Body of pancreas (tissue), 4 donors: ENCODE results near the gene TSPAN33. TPM values are rescaled to one million over a fixed set of nuclear protein-coding genes. Genes with fewer than 3 reads are reported as not detected.

Experiments
- ATAC-seq: fragments of 150-250 bp; one replicate; pipeline ENCODE4 v1.9.1; 2016
- DNase-seq, 4 donors: peaks; one replicate each; pipeline ENCODE4 v3.0.0-alpha.2; 2019
- H3K27ac ChIP-seq, 4 donors: fragments of 200-600 bp; sonication (generic); 1 replicate in 3 of 4; 2 replicates in 1 of 4; pipeline versions ENCODE4 v1.5.1 to v1.6.1; 2016 to 2019; ENCODE audit warnings: mild to moderate bottlenecking in 1 of 4, mixed read lengths in 1 of 4, moderate library complexity in 1 of 4
- H3K27me3 ChIP-seq, 2 donors: fragments of 200-600 bp; sonication (generic); one replicate each; pipeline ENCODE4 v1.6.0; 2016; ENCODE audit warnings: mild to moderate bottlenecking in 1 of 2
- H3K36me3 ChIP-seq, 2 donors: fragments of 200-600 bp; sonication (generic); replicated peaks in 1 of 2; 2 replicates each; pipeline ENCODE4 v1.5.1; 2016; ENCODE audit warnings: low read depth in 2 of 2; ENCODE audit not compliant: insufficient read depth in 1 of 2
- H3K4me1 ChIP-seq: fragments of 200-600 bp; sonication (generic); one replicate; pipeline ENCODE4 v1.6.0; 2016
- H3K4me3 ChIP-seq, 2 donors: fragments of 200-600 bp; sonication (generic); 1 replicate in 1 of 2; 2 replicates in 1 of 2; pipeline ENCODE4 v1.5.1; 2016 to 2019
- H3K9me3 ChIP-seq, 3 donors: fragments of 200-600 bp; sonication (generic); 1 replicate in 2 of 3; 2 replicates in 1 of 3; pipeline ENCODE4 v1.5.1; 2016
- POLR2A ChIP-seq, 3 donors: fragments of 450-650 bp; IDR thresholded peaks; one replicate each; pipeline ENCODE4 v1.6.1; 2016; ENCODE audit warnings: antibody characterized with exemption in 3 of 3, mild to moderate bottlenecking in 2 of 3
- WGBS, 2 donors: methylation state at CpG; one replicate each; pipeline ENCODE4 v1.1.5; 2017; 5-methylcytosine and 5-hydroxymethylcytosine counted together
- intact Hi-C: fragments of 100-400 bp; cut with DNase I; formaldehyde crosslinking; loops from one replicate; pipeline ENCODE4 v1.15.1; 2023
- total RNA-seq, 2 donors: library from RNA; depleted of rRNA; stranded (reverse); fragments of >200 nt; gene quantifications; one replicate each; pipeline ENCODE4 v1.1.0, GENCODE V29; 2016
- TF ChIP-seq, protein P1 (sequence below), 7 experiments: fragments of 450-650 bp in 4 of 7; fragments of 200-600 bp in 3 of 7; sonication (generic) in 3 of 7; IDR thresholded peaks; one replicate each; pipeline ENCODE4 v1.5.1; 2016 to 2019; ENCODE audit warnings: antibody characterized with exemption in 7 of 7

Gene TSPAN33
- total RNA-seq, 2 donors from 2014 or later = 12.5 to 17.1 TPM

DNA sequence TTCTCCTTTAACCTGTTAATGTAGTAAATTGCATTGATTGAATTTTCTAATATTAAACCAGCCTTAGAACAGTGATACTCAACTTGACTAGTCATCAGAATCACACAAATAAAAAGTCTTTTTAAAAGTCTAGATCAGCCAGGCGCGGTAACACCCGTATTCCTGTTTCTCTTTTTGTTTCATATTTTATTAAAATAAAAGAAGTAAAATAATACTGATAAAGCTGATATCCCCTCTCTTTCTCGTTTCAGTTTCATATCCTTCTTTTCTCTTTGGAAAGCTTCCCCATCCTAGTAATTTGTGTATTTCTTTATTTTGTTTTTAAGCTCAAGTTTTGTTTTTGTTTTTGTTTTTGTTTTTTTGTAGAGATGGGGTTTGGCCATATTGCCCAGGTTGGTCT lies 53.3 kb downstream of the TSPAN33 start:
- 68 to 87% methylated on average over 4 of the region's 4 CpGs for WGBS, 2 donors

DNA sequence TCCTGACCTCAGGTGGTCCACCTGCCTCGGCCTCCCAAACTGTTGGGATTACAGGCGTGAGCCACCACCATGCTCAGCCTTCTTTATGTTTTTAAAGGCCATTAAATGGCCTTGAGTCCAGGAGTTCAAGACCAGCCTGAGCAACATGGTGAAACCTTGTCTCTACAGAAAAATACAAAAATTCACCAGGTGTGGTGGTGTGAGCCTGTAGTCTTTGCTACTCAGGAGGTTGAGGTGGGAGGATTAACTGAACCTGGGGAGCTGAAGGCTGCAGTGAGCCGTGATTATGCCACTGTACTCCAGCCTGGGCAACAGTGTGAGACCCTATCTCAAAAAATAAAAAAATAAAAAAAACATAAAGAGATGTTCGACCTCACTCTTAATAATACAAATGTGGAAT lies 54.9 kb downstream of the TSPAN33 start:
- DNase-seq = no peak
- intact Hi-C loops = no loop called here
- Histone ChIP-seq H3K27me3 (no peaks in the 10 kb centered on the region), H3K36me3 (no peaks in the 10 kb centered on the region), H3K9me3 (no peaks in the 10 kb centered on the region), H3K4me3 (no peak overlapping the region), H3K27ac (no peak overlapping the region), H3K4me1 (no peaks in the 10 kb centered on the region)
- ATAC-seq = no peak
- 93 to 95% methylated on average over 4 of the region's 4 CpGs for WGBS, 2 donors
- TF ChIP-seq POLR2A (IDR thresholded peaks at IDR 0.05) = no peak
- TF ChIP-seq, protein P1, sequence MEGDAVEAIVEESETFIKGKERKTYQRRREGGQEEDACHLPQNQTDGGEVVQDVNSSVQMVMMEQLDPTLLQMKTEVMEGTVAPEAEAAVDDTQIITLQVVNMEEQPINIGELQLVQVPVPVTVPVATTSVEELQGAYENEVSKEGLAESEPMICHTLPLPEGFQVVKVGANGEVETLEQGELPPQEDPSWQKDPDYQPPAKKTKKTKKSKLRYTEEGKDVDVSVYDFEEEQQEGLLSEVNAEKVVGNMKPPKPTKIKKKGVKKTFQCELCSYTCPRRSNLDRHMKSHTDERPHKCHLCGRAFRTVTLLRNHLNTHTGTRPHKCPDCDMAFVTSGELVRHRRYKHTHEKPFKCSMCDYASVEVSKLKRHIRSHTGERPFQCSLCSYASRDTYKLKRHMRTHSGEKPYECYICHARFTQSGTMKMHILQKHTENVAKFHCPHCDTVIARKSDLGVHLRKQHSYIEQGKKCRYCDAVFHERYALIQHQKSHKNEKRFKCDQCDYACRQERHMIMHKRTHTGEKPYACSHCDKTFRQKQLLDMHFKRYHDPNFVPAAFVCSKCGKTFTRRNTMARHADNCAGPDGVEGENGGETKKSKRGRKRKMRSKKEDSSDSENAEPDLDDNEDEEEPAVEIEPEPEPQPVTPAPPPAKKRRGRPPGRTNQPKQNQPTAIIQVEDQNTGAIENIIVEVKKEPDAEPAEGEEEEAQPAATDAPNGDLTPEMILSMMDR (IDR thresholded peaks at IDR 0.05) = no peak

More for the DNA sequence above, 53.3 kb downstream of the TSPAN33 start:
- TF ChIP-seq POLR2A (IDR thresholded peaks at IDR 0.05) = no peak
- TF ChIP-seq, protein P1 (IDR thresholded peaks at IDR 0.05) = no peak
- DNase-seq = no peak
- Histone ChIP-seq H3K4me1 (no peaks in the 10 kb centered on the region), H3K36me3 (no peaks in the 10 kb centered on the region), H3K27me3 (no peaks in the 10 kb centered on the region), H3K4me3 (no peak overlapping the region), H3K9me3 (no peaks in the 10 kb centered on the region), H3K27ac (no peak overlapping the region)
- ATAC-seq = no peak
- intact Hi-C loops = no loop called here

DNA sequence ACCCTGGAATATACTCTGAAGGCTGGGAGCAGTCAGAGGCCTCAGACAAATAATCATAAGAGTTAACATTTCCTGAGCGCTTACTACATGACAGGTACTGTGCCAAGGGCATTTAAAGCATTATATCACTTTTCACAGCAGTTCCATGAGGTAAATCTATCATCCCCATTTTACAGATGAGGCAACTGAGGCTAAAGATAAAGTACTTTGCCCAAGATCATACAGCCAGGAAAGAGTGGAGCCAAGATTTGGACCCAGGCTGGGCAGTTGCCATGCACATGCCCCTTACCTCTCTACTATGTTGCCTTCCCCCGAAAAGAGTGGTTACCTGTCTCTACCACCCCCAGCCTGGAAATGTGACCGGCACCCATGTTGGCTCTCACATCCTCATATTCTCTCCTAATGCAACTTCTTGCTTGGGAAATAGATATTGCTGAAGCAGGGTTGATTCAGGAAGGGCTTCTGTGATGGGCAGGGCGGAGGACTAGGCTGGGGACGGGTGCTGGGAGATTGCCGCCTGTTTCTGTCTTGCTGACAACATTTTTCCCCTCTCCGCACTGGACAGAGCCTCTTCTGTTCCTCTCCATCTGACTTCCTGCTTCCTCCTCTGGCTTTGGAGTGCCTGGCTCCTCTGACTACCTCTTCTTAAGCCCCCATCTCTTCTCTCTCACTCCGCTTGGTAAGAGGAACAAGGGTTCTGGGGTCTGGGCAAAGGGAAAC lies 57.7 kb downstream of the TSPAN33 start:
- Histone ChIP-seq H3K36me3 (no peaks in the 10 kb centered on the region), H3K4me3 (no peak overlapping the region), H3K4me1 (no peaks in the 10 kb centered on the region), H3K9me3 (no peaks in the 10 kb centered on the region), H3K27ac (no peak overlapping the region), H3K27me3 (no peaks in the 10 kb centered on the region)
- no peak for TF ChIP-seq POLR2A (IDR thresholded peaks at IDR 0.05)
- TF ChIP-seq, protein P1 (IDR thresholded peaks at IDR 0.05) = no peak
- WGBS, 2 donors = 87 to 95% methylated on average over 6 to 8 of the region's 8 CpGs
- intact Hi-C loops = no loop called here
- DNase-seq (no peak), ATAC-seq (no peak)

DNA sequence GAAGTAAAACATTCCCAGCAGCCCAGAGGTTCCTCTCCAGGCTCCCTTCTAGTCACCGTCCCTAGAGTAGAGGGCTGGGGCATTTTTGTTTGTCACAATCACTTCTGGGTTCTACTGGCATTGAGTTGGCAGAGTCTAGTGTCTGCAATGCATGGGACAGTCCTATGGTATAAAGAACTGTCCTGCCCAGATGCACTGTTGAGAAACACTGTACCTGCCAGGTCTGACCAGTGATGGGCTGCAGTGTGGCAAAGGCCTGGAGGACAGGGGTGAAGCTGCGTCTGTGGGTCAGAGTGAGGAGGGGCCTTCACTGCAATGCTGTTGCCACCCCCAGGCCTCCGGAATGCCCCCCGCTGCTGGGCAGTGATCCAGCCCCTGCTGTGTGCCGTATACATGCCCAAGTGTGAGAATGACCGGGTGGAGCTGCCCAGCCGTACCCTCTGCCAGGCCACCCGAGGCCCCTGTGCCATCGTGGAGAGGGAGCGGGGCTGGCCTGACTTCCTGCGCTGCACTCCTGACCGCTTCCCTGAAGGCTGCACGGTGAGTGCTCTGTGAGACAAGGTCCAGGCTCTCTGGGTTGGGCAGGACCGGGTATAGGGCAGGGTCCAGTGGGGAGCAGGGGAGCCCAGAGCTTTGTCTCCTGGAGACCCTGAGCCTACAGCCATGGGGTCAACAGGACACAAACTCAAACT lies 58.7 kb downstream of the TSPAN33 start:
- Histone ChIP-seq H3K27me3 (no peaks in the 10 kb centered on the region), H3K4me3 (no peak overlapping the region), H3K9me3 (no peaks in the 10 kb centered on the region), H3K27ac (no peak overlapping the region), H3K36me3 (no peaks in the 10 kb centered on the region), H3K4me1 (no peaks in the 10 kb centered on the region)
- intact Hi-C loops = no loop called here
- 81 to 84% methylated on average over 6 to 14 of the region's 14 CpGs for WGBS, 2 donors
- DNase-seq (no peak), ATAC-seq (no peak)
- no peak for TF ChIP-seq POLR2A (IDR thresholded peaks at IDR 0.05)
- TF ChIP-seq, protein P1 (IDR thresholded peaks at IDR 0.05) = no peak
